MM.1S (cell line): Measurements from ENCODE around the gene ARHGEF33.

Experiments used
- CTCF ChIP-seq: fragments of 300-600 bp; sonication (generic); IDR thresholded peaks from 2 replicates; pipeline ENCODE4 v1.5.1; 2016; ENCODE audit warnings: antibody characterized with exemption, low read length, mixed read lengths
- EZH2phosphoT487 ChIP-seq: fragments of 300-600 bp; sonication (generic); IDR thresholded peaks from 2 replicates; pipeline ENCODE4 v1.6.1; 2018; ENCODE audit warnings: antibody characterized with exemption, low read length

GRCh38 chr2:38945911-38946310, 56.2 kb downstream of the ARHGEF33 start:
- no peak for TF ChIP-seq CTCF
- TF ChIP-seq EZH2phosphoT487 = no peak
